Stimulated activated naive B cell treated with anti-CD40 and anti-IgM and Interleukin-4, amounts not matched to agents 10 μg/mL and 1 μg/mL and 100 μg/mL, for 72 hours (primary cell): ENCODE measurements around the gene PDK1.
A peak's percentile ranks its signal among the peaks of the same experiment; 100 is the strongest.
"Not testable (repeated sequence)": the region's sequence is repeated elsewhere in the genome, so short reads cannot be mapped to it uniquely, and the experiment has no call there.

ENCODE experiments used
- ATAC-seq, 2 donors: fragments of 150-1000 bp; cut with Tn5 transposase; replicated peaks; 2 replicates each; pipeline ENCODE4 v1.10.0; 2021; ENCODE audit warnings: moderate library complexity in 1 of 2
- DNase-seq: peaks from one replicate; pipeline ENCODE4 v3.0.0; 2021
- H3K27ac Mint-ChIP-seq: one replicate; pipeline ENCODE4 v1.8.0; 2022; ENCODE audit warnings: mild to moderate bottlenecking, mixed read lengths
- H3K27me3 Mint-ChIP-seq, 2 donors: one replicate each; pipeline ENCODE4 v1.8.0; 2022; ENCODE audit warnings: mixed read lengths in 2 of 2
- H3K36me3 Mint-ChIP-seq, 2 donors: one replicate each; pipeline ENCODE4 v1.8.0; 2022; ENCODE audit warnings: mixed read lengths in 2 of 2, mild to moderate bottlenecking in 1 of 2
- H3K4me1 Mint-ChIP-seq, 2 donors: one replicate each; pipeline ENCODE4 v1.8.0; 2022; ENCODE audit warnings: mixed read lengths in 2 of 2, mild to moderate bottlenecking in 1 of 2
- H3K4me3 Mint-ChIP-seq, 2 donors: one replicate each; pipeline ENCODE4 v1.8.0; 2022; ENCODE audit warnings: mild to moderate bottlenecking in 2 of 2, mixed read lengths in 2 of 2, moderate library complexity in 1 of 2
- H3K9me3 Mint-ChIP-seq, 2 donors: one replicate each; pipeline ENCODE4 v1.8.0; 2022; ENCODE audit warnings: mixed read lengths in 2 of 2, mild to moderate bottlenecking in 1 of 2

The PDK1 gene

DNA sequence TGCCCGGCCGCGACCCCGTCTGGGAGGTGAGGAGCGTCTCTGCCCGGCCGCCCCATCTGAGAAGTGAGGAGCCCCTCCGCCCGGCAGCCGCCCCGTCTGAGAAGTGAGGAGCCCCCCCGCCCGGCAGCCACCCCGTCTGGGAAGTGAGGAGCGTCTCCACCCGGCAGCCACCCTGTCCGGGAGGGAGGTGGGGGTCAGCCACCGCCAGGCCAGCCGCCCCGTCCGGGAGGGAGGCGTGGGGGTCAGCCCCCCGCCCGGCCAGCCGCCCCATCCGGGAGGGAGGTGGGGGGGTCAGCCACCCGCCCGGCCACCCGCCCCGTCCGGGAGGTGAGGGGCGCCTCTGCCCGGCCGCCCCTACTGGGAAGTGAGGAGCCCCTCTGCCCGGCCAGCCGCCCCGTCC is 18.0 kb upstream of the PDK1 start:
- not testable (repeated sequence) for H3K4me1 Mint-ChIP-seq, H3K27me3 Mint-ChIP-seq, DNase-seq, ATAC-seq, H3K4me3 Mint-ChIP-seq, H3K27ac Mint-ChIP-seq
- H3K36me3 Mint-ChIP-seq: peaks cover 38 to 48% of the 10 kb centered on the region in 2 donors
- H3K9me3 Mint-ChIP-seq: peaks cover 29 to 32% of the 10 kb centered on the region in 2 donors

DNA sequence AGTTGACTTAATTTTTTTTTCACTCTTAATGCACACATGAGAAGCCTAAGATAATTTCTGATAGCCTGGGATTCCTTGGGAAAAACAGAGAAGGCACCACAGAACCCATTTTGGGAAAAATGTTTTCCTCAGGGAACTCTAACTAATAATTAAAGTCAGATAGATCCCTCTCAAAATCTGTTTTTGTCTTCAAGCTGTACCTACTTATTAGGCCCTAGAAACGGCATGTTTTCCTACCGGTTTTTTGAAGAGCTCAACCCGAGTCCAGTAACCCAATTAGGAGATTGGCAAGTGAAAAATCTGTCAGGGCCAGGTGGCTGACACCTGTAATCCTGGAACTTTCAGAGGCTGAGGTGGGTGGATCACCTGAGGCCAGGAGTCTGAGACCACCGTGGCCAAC is 16.1 kb upstream of the PDK1 start:
- ATAC-seq (no peak), DNase-seq (no peak)
- Mint-ChIP-seq H3K4me1 (peaks cover 0 to 3% of the 10 kb centered on the region in 2 donors), H3K4me3 (no peak overlapping the region), H3K27me3 (no peaks in the 10 kb centered on the region), H3K36me3 (peaks cover 41 to 46% of the 10 kb centered on the region in 2 donors), H3K9me3 (peaks cover 31% of the 10 kb centered on the region in 2 donors), H3K27ac (no peak overlapping the region)

DNA sequence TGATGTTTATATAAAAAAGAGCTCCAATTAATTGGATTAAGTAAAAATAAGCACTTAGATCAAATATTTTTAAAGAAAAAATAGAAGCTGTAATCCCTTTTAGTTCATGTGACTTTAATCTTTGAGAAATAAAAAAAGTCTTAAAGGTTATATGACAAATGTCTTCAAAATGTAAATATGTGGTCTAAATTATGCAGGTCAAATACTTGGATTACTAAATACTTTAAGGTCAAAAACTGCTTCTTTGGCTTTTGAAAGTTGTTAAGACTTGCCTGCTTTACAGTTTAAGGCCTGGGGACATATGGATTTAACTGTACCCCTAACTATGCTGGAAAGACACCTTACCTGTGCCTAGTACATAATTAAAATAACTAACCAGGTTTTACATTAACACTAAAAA is 15.5 kb upstream of the PDK1 start:
- DNase-seq (no peak), ATAC-seq (no peak)
- no peak overlapping the region for H3K4me3 Mint-ChIP-seq
- no peaks in the 10 kb centered on the region for H3K27me3 Mint-ChIP-seq
- H3K27ac Mint-ChIP-seq: no peak overlapping the region
- H3K4me1 Mint-ChIP-seq: peaks cover 0 to 3% of the 10 kb centered on the region in 2 donors
- peaks cover 24 to 26% of the 10 kb centered on the region in 2 donors for H3K9me3 Mint-ChIP-seq
- H3K36me3 Mint-ChIP-seq: peaks cover 34 to 43% of the 10 kb centered on the region in 2 donors

DNA sequence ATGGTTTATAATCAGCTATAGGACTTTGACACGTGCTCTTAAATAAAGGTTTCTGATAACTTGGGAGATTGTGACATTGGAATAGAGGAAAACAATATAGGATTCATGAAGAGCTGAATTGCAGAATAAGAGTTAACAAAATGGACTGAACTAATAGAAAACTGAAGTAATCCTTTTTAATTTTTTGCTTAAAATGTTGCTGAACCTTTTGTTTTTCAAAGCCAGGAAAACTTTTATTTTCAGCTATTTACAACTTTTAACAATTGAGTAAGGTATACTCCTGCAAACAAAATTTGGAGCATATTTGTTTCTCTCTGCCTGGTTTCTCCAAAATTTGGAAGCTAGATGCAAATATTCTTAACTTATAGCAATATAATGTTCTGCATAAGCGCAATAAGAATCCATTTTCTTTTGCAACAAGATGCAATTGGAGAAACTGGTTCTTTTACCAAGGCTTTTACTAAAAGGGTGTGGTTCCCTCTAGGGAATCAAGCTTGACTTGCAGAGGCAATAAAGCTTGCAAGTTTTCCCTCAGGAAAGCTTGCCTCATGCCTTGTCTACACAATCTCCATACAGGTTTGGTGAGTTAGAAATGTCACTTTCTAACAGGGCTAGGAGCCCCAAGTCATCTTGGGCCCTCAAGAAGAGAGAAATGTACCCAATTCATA is 10.3 kb upstream of the PDK1 start:
- Mint-ChIP-seq H3K4me1 (peaks cover 3 to 15% of the 10 kb centered on the region in 2 donors), H3K4me3 (no peak overlapping the region), H3K27me3 (no peaks in the 10 kb centered on the region), H3K36me3 (peaks cover 31 to 45% of the 10 kb centered on the region in 2 donors), H3K9me3 (peaks cover 22 to 27% of the 10 kb centered on the region in 2 donors), H3K27ac (no peak overlapping the region)
- DNase-seq (no peak), ATAC-seq (no peak)

DNA sequence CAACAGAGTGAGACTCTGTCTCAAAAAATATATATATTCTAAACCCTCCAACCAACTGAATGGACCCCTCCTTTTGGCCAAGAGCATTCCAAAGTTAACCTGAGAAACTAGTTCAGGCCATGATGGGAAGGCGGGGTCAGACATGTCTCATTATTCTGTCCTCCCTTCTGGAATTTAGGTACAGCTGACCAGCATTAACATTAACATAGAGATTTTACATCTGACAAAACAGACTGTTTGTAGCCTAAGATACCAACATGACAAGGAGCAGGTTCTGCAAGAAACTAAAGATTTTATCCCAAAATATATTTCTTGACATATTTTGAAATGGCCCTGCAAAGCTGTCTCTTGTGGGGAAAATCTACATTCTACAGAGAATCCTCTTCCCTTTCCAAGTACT is 6.8 kb upstream of the PDK1 start:
- ATAC-seq: no peak
- H3K4me3 Mint-ChIP-seq: no peak overlapping the region
- H3K27ac Mint-ChIP-seq: no peak overlapping the region
- DNase-seq: no peak
- peaks cover 2 to 32% of the 10 kb centered on the region in 2 donors for H3K4me1 Mint-ChIP-seq
- H3K9me3 Mint-ChIP-seq: peaks cover 8 to 10% of the 10 kb centered on the region in 2 donors
- H3K27me3 Mint-ChIP-seq: no peaks in the 10 kb centered on the region
- peaks cover 18 to 29% of the 10 kb centered on the region in 2 donors for H3K36me3 Mint-ChIP-seq

DNA sequence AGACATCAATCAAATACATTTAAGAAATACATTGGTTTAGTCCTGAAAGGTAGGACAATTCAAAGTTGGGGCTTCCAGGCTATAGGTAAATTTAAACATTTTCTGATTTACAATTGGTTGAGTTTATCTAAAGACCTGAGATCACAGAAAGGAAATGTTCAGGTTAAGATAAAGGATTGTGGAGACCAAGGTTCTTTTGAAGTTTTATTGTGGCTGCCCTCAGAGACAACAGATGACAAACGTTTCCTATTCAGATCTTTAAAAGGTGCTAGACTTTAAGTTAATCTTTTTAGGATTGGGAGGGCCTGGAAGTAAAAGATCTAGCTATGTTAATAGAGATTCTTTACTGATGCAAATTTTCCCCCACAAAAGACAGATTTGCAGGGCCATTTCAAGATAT is 6.1 kb upstream of the PDK1 start:
- DNase-seq, ATAC-seq, H3K27ac Mint-ChIP-seq, H3K9me3 Mint-ChIP-seq, H3K27me3 Mint-ChIP-seq, H3K4me3 Mint-ChIP-seq: not testable (repeated sequence)
- H3K36me3 Mint-ChIP-seq: peaks cover 14 to 25% of the 10 kb centered on the region in 2 donors
- peaks cover 5 to 38% of the 10 kb centered on the region in 2 donors for H3K4me1 Mint-ChIP-seq

GRCh38 chr2:172550419-172550818 is 5.5 kb upstream of the PDK1 start:
- Mint-ChIP-seq H3K4me3 (no peak overlapping the region), H3K36me3 (peaks cover 14 to 22% of the 10 kb centered on the region in 2 donors), H3K27ac (no peak overlapping the region), H3K9me3 (peaks cover 7% of the 10 kb centered on the region in 2 donors), H3K27me3 (no peaks in the 10 kb centered on the region), H3K4me1 (peaks cover 8 to 44% of the 10 kb centered on the region in 2 donors)
- ATAC-seq (no peak), DNase-seq (no peak)

DNA sequence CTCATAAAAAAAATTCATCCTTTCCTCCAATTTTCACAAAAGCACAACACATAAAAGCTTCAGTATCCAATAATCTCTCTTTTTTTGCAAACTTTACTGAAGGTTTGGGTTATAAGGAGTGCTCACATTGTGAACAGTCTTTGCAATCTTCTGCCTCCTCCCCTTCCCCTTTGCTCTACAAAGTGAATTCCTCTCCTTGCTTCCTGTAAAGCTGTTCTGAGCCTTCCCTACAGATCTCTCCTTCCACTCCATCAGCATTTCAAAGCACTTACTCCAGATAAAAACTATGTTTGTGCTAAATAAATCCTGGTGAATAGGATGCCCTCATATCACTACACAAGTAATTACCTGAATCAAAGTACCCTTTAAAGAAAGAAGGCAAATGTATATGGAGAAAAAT is 4.6 kb upstream of the PDK1 start:
- peaks cover 12 to 20% of the 10 kb centered on the region in 2 donors for H3K36me3 Mint-ChIP-seq
- DNase-seq (no peak), ATAC-seq (no peak)
- H3K27ac Mint-ChIP-seq: no peak overlapping the region
- H3K27me3 Mint-ChIP-seq: no peaks in the 10 kb centered on the region
- peaks cover 7% of the 10 kb centered on the region in 2 donors for H3K9me3 Mint-ChIP-seq
- no peak overlapping the region for H3K4me3 Mint-ChIP-seq
- H3K4me1 Mint-ChIP-seq: peaks cover 8 to 41% of the 10 kb centered on the region in 2 donors

- Mint-ChIP-seq H3K27ac (no peak overlapping the region), H3K4me1 (peaks cover 11 to 38% of the 10 kb centered on the region in 2 donors)
Observed at GRCh38 chr2:172552547-172553291, 3.2 kb upstream of the PDK1 start.

GRCh38 chr2:172554352-172555271 is 1.3 kb upstream of the PDK1 start:
- DNase-seq (no peak), ATAC-seq (no peak)
- peaks cover 13 to 48% of the 10 kb centered on the region in 2 donors for H3K4me1 Mint-ChIP-seq
- peak overlapping the region; percentile 55 to 87 for H3K4me3 Mint-ChIP-seq
- H3K36me3 Mint-ChIP-seq: peaks cover 2 to 4% of the 10 kb centered on the region in 2 donors
- H3K9me3 Mint-ChIP-seq: no peaks in the 10 kb centered on the region
- no peaks in the 10 kb centered on the region for H3K27me3 Mint-ChIP-seq
- peak overlapping the region; percentile 22 for H3K27ac Mint-ChIP-seq

More at GRCh38 chr2:172552547-172553291, 3.2 kb upstream of the PDK1 start:
- no peak for ATAC-seq
- Mint-ChIP-seq H3K27me3 (no peaks in the 10 kb centered on the region), H3K9me3 (peaks cover 2 to 6% of the 10 kb centered on the region in 2 donors), H3K4me3 (no peak overlapping the region), H3K36me3 (peaks cover 6 to 13% of the 10 kb centered on the region in 2 donors)
- no peak for DNase-seq

- ATAC-seq (no peak), DNase-seq (no peak)
- Mint-ChIP-seq H3K9me3 (no peaks in the 10 kb centered on the region), H3K27ac (peak overlapping the region; percentile 98), H3K36me3 (peaks cover 2 to 4% of the 10 kb centered on the region in 2 donors), H3K4me3 (peak overlapping the region; percentile 87 to 91), H3K27me3 (no peaks in the 10 kb centered on the region), H3K4me1 (peaks cover 13 to 48% of the 10 kb centered on the region in 2 donors)
Observed at GRCh38 chr2:172555272-172555521, 693 bp upstream of the PDK1 start.

DNA sequence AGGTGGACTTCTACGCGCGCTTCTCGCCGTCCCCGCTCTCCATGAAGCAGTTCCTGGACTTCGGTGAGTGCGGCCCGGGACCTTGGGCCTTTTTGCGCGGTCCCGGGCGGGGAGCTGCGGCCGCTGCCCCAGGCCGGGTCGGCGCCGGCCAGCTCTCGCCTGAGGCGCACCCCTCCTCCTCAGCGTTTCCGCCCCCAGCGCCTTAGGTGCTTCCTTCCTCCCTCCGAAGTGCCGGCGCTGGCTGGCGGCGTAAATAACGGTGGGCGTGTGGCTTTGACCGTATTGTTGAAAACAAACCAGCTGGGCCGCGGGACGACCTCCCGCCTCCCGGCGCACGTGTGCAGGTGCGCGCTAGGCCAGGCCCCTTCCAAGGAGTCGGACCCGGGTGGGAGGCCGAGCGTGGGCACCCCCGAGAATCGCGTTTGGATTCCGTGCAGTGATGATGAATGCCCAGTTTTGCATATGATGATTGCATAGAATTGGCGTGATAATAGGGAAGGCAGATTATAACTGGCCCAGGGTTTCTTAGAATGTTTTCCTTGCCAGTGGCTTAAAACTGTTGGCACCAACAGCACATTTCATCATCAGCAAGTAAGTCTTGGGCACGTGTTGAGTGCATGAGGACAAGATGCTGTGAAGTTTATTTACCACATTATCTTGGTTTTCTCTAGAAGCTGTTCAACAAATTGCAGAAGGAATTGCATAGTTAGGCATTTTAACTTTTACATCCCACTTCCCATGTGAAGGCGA is 569 bp downstream of the PDK1 start:
- H3K4me1 Mint-ChIP-seq: peaks cover 13 to 48% of the 10 kb centered on the region in 2 donors
- no peaks in the 10 kb centered on the region for H3K27me3 Mint-ChIP-seq
- peak overlapping the region; percentile 98 for H3K27ac Mint-ChIP-seq
- DNase-seq (peak; percentile 69), ATAC-seq (peak; percentile 65 to 67)
- H3K9me3 Mint-ChIP-seq: no peaks in the 10 kb centered on the region
- H3K4me3 Mint-ChIP-seq: peak overlapping the region; percentile 87 to 94
- H3K36me3 Mint-ChIP-seq: peaks cover 0 to 2% of the 10 kb centered on the region in 2 donors

DNA sequence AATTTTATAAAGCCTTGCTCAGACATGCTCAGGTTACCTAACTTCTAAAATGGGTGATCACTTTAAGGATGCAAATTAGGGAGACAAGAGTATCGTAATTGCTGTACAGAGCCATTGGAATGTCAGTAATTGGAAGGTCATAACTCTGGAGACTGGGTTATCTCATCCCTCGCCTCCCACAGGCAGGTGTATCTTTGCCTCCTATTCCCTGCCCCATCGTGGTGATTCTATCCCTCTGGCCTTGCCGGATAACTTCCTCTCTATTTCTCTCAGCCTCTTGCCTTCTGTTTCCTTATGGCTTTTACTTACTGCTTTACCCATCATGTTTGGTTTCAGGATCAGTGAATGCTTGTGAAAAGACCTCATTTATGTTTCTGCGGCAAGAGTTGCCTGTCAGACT is 2.5 kb downstream of the PDK1 start:
- DNase-seq: no peak
- no peak for ATAC-seq
- Mint-ChIP-seq H3K9me3 (no peaks in the 10 kb centered on the region), H3K36me3 (peaks cover 2 to 4% of the 10 kb centered on the region in 2 donors), H3K27ac (peak overlapping the region; percentile 51), H3K4me1 (peaks cover 13 to 39% of the 10 kb centered on the region in 2 donors), H3K27me3 (no peaks in the 10 kb centered on the region), H3K4me3 (peak overlapping the region in 1 of 2 donors; percentile 32)

DNA sequence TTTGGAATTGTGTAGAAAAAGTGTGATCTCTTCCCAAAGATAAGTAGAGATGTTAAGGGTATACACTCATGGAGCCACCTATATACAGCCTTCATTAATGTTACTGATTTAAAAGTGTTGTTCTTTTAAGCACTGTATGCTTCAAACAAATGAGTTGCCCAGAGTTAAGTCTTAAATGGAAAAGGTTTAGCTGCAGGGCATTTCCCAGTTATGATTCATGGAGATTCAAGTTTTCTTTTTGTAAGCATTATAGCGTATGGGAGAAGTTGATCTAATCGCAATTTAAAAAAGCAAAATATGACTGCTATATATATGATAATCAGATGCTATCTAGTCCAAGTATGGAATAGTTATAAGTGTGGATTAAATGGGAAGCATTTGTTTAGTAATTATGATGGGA is 4.8 kb downstream of the PDK1 start:
- no peak overlapping the region for H3K27ac Mint-ChIP-seq
- DNase-seq (no peak), ATAC-seq (no peak)
- H3K4me1 Mint-ChIP-seq: peaks cover 5 to 19% of the 10 kb centered on the region in 2 donors
- peaks cover 9 to 18% of the 10 kb centered on the region in 2 donors for H3K36me3 Mint-ChIP-seq
- H3K4me3 Mint-ChIP-seq: no peak overlapping the region
- H3K27me3 Mint-ChIP-seq: no peaks in the 10 kb centered on the region
- no peaks in the 10 kb centered on the region for H3K9me3 Mint-ChIP-seq
